ENCODE data around the gene EZR.

- no peak for TF ChIP-seq CTCF (IDR thresholded peaks at IDR 0.05)
- TF ChIP-seq POLR2AphosphoS5 (IDR thresholded peaks at IDR 0.05; ENCODE audit: low read depth, low read length): no peak
- TF ChIP-seq REST (IDR thresholded peaks at IDR 0.05; ENCODE audit: insufficient read depth in 1 of 2, low read depth in 2 of 2, low read length in 1 of 2): no peak
Observed at GRCh38 chr6:158828807-158829206, 9.6 kb upstream of the EZR start.
